ENCODE data around the gene AGK. TPM values are rescaled to one million over a fixed set of nuclear protein-coding genes. Genes with fewer than 3 reads are reported as not detected.

Gene AGK
- total RNA-seq: 15.3 and 15.5 TPM in 2 replicates

GRCh38 chr7:141551094-141551781, at the start of gene AGK:
TSS of gene AGK (plus strand) at chr7:141551410. CDS start at chr7:141555467, 4,057 bp downstream.
- DNase-seq (ENCODE audit: low read depth in 2 of 2): peak; percentile 81 to 82

GRCh38 chr7:141501451-141501850, 49.8 kb upstream of the AGK start:
- DNase-seq (ENCODE audit: low read depth in 2 of 2): no peak

GRCh38 chr7:141511316-141511675, 39.9 kb upstream of the AGK start:
- no peak for DNase-seq (ENCODE audit: low read depth in 2 of 2)

- DNase-seq (ENCODE audit: low read depth in 2 of 2): no peak
These were observed 39.4 kb upstream of the AGK start for GRCh38 chr7:141511676-141512396.

- no peak for DNase-seq (ENCODE audit: low read depth in 2 of 2)
These were observed 38.6 kb upstream of the AGK start for GRCh38 chr7:141512597-141512996.

GRCh38 chr7:141513720-141514119, 37.5 kb upstream of the AGK start:
- no peak for DNase-seq (ENCODE audit: low read depth in 2 of 2)

- no peak for DNase-seq (ENCODE audit: low read depth in 2 of 2)
These were observed 35.3 kb upstream of the AGK start for GRCh38 chr7:141515941-141516340.

GRCh38 chr7:141519623-141520022, 31.6 kb upstream of the AGK start:
- no peak for DNase-seq (ENCODE audit: low read depth in 2 of 2)

- no peak for DNase-seq (ENCODE audit: low read depth in 2 of 2)
These were observed 28.4 kb upstream of the AGK start for GRCh38 chr7:141522657-141523342.

GRCh38 chr7:141525973-141526514, 25.2 kb upstream of the AGK start:
- no peak for DNase-seq (ENCODE audit: low read depth in 2 of 2)

- no peak for DNase-seq (ENCODE audit: low read depth in 2 of 2)
These were observed 24.1 kb upstream of the AGK start for GRCh38 chr7:141527076-141527475.

GRCh38 chr7:141528399-141528798, 22.8 kb upstream of the AGK start:
- DNase-seq (ENCODE audit: low read depth in 2 of 2): no peak

GRCh38 chr7:141533149-141533949, 17.9 kb upstream of the AGK start:
- peak; percentile 83 to 86 for DNase-seq (ENCODE audit: low read depth in 2 of 2)

GRCh38 chr7:141534757-141535737, 16.2 kb upstream of the AGK start:
- DNase-seq (ENCODE audit: low read depth in 2 of 2): no peak

- DNase-seq (ENCODE audit: low read depth in 2 of 2): no peak
These were observed 13.3 kb upstream of the AGK start for GRCh38 chr7:141537906-141538305.

GRCh38 chr7:141541375-141541774, 9.8 kb upstream of the AGK start:
- no peak for DNase-seq (ENCODE audit: low read depth in 2 of 2)

GRCh38 chr7:141544831-141545230, 6.4 kb upstream of the AGK start:
- no peak for DNase-seq (ENCODE audit: low read depth in 2 of 2)

GRCh38 chr7:141549582-141549981, 1.6 kb upstream of the AGK start:
- DNase-seq (ENCODE audit: low read depth in 2 of 2): no peak

- DNase-seq (ENCODE audit: low read depth in 2 of 2): no peak
These were observed 670 bp upstream of the AGK start for GRCh38 chr7:141550386-141551093.

- DNase-seq (ENCODE audit: low read depth in 2 of 2): no peak
These were observed 572 bp downstream of the AGK start for GRCh38 chr7:141551782-141552181.

Measured in lung microvascular endothelial cell (primary cell).